Skin epidermis (tissue), 12 donors: ENCODE results near the gene GLYR1.

Experiments
- H3K27ac ChIP-seq, 21 experiments: fragments of 200-600 bp; sonication (generic) in 11 of 21; one replicate each; pipeline ENCODE4 v1.5.0; 2020; ENCODE audit warnings: mild to moderate bottlenecking in 3 of 21, inconsistent platforms in 2 of 21, moderate library complexity in 2 of 21
- H3K4me3 ChIP-seq, 7 experiments: fragments of 200-600 bp; sonication (generic) in 2 of 7; one replicate each; pipeline ENCODE4 v1.5.0; 2020; ENCODE audit warnings: inconsistent platforms in 2 of 7, mild to moderate bottlenecking in 2 of 7, moderate library complexity in 1 of 7

The GLYR1 gene

GRCh38 chr16:4855804-4856203 lies 8.7 kb upstream of the GLYR1 start:
- H3K27ac ChIP-seq: no peak overlapping the region

DNA sequence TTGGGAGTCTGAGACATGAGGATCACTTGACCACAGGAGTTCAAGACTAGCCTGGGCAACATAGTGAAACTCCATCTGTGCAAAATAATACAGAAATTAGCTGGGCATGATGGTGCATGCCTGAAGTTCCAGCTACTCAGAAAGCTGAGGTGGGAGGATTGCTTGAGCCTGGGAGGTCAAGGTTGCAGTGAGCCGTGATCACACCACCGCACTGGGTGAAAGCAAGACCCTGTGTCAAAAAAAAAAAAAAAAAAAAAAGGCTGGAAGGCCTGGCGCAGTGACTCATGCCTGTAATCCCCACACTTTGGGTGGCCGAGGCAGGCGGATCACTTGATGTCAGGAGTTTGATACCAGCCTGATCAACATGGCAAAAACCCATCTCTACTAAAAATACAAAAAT lies 8.3 kb upstream of the GLYR1 start:
- no peak overlapping the region for H3K4me3 ChIP-seq
- no peak overlapping the region for H3K27ac ChIP-seq

More at GRCh38 chr16:4855804-4856203, 8.7 kb upstream of the GLYR1 start:
- no peak overlapping the region for H3K4me3 ChIP-seq

DNA sequence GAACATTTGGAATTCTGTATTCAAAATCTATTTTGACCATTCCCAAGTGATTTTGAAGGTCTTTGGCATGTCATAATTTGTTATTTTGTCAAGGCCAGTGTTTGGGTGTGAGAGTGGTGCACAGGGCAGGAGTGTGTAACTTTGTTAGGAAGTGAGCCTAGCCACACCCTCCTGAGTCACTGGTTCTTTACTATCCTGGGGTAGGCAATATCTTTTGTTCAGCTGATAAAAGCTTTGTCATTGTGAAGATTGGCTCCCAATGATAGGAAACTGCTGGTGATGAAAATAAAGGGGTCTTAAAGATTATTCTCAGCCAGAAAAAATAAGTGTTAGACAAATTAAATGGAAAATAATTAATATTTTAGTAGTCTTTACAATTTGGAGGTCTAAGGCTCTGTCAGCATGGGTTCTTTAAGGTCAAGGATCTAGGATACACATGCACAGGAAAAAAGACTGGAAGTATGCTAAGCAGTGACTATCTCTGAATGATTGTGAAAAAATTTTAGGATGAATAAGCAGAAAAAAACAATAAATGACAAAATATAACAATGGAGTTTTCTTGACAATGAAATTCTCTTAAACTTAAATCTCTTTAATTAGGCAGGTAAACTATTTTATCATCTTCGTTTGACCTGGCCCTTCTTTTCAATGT lies 5.3 kb upstream of the GLYR1 start:
- no peak overlapping the region for H3K4me3 ChIP-seq
- peak overlapping the region in 6 of 21 experiments; percentile 4 to 45 (median 31) for H3K27ac ChIP-seq

- Histone ChIP-seq H3K4me3 (no peak overlapping the region), H3K27ac (no peak overlapping the region)
These were observed 3.1 kb upstream of the GLYR1 start for GRCh38 chr16:4850211-4850610.

GRCh38 chr16:4847774-4848587 lies 893 bp upstream of the GLYR1 start:
- Histone ChIP-seq H3K4me3 (peak overlapping the region; percentile 86 to 100 (median 97)), H3K27ac (peak overlapping the region; percentile 87 to 99 (median 97))

GRCh38 chr16:4846503-4846900 lies 586 bp downstream of the GLYR1 start:
- peak overlapping the region; percentile 87 to 99 (median 98) for H3K27ac ChIP-seq
- peak overlapping the region; percentile 86 to 100 (median 97) for H3K4me3 ChIP-seq

DNA sequence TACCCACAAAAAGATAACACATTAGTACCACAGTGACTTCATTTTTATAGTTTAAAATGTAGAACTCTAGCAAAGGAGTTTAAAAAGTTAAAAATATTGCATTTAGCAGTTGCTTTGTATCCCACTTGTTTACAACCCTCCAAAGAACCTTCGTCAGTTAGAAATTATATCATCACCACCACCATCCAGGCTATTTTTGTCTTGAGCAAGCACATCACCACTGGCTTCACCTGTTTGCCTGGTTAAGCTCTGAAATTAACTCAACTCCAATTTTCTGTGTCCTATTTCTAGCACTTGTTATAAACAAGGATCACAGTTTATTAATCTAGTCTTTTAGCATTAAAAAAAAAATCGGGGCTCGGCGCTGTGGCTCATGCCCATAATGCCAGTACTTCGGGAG lies 6.1 kb downstream of the GLYR1 start:
- Histone ChIP-seq H3K4me3 (no peak overlapping the region), H3K27ac (no peak overlapping the region)

DNA sequence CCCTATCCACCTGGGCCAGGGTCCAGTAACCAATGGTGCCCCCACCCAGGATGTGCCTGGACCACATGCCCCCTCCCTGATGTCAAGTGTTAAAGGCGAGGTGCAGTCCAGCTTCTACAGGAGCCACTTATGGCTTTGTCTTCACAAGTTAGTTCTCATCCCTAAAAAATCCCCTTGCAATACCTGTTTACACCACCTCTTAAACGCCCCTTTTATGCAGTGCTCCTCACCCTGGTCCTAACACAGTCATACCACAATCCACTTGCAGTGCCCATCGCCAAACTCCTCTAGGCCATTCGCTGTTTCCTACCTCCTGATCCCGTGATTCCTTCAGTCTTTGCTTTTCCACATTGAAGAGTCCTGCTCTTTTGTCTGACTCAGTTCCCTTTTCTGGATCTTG lies 7.1 kb downstream of the GLYR1 start:
- Histone ChIP-seq H3K4me3 (no peak overlapping the region), H3K27ac (no peak overlapping the region)

GRCh38 chr16:4837733-4838501 lies 9.2 kb downstream of the GLYR1 start:
- Histone ChIP-seq H3K4me3 (no peak overlapping the region), H3K27ac (no peak overlapping the region)

DNA sequence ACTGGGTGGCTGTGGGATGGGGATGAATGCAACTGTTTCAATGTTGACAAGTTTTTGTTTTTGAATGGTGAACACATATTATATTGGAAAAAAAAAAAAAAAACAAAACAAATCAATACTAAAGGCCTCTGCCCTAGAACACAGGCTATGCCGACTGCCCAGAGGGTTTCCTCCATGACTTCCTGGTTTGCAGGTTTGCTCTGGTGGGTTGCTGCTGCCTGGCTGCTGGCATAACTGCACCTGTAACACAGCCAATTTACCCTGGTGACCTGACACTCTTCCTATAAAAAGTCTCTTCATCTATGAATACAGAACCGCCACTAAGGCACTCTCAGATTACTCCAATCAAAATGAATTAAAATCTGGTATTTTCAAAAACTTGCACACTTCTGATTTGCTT lies 10.4 kb downstream of the GLYR1 start:
- Histone ChIP-seq H3K27ac (no peak overlapping the region), H3K4me3 (no peak overlapping the region)

GRCh38 chr16:4833584-4833983 lies 13.5 kb downstream of the GLYR1 start:
- no peak overlapping the region for H3K4me3 ChIP-seq
- H3K27ac ChIP-seq: no peak overlapping the region

DNA sequence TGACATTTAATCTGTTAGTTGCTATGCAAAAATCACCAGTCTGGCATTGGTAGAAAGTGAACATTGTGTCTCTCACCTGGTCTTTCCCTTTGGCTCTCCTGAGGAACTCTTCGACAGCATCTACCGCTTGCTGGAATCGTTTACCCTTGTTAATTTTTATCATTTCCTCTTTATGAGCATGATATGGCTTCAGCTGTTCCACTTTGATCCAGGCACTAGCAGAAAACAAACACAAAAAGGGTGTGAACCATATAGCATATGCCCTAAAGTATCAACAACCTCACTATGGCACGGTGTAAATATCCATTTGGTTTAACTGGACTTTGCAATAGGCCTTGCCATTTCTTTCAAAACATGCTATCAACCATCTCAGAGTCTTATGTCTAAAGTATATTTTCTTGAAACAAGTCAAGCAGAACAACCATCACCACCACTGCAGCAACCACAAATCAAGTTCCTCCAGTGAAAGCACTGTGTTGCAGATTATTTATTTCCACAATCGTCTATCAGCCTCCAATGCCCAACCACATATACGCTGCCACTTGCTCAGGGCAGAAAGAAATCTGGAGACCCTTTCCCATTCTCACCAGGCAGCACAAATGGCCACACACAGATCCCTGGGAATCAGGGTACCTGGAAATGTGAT lies 14.3 kb downstream of the GLYR1 start:
- Histone ChIP-seq H3K27ac (no peak overlapping the region), H3K4me3 (no peak overlapping the region)

DNA sequence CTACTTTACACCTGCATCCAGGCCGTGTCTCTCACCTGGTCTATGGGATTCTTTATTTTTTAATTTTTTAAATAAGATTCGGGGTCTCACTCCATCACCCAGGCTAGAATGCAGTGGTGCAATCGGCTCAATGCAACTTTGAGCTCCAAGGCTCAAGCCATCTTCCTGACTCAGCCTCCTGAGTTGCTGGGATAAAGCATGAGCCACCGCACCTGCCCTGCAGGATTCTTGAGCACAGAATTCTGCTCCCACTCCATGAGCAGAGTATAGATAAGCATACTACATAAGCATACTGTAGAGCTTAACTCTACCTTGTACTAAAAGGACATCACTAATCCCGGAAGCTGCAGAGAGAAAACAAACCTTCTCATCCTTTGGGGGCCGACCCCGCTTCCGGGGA lies 15.5 kb downstream of the GLYR1 start:
- no peak overlapping the region for H3K27ac ChIP-seq
- no peak overlapping the region for H3K4me3 ChIP-seq

DNA sequence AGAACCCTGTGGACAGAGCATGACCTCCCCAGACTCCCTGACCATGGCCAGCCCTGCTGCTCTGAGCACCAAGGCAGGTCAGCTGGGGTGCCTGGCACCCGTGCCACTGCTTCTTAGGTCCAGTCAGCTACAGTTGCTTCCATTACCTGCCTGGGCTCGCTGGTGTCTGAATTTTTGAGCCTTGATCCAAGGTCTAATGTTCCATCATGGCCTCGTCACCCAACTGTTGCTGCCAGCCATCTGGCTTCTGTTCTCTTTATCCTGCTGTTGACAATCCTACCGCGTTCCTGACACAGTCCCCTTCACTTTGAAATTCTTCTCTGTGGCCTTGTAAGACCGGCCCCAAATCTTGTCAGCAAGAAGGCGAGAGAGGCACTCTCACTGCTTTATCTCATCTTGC lies 16.7 kb downstream of the GLYR1 start:
- no peak overlapping the region for H3K4me3 ChIP-seq
- H3K27ac ChIP-seq: no peak overlapping the region

- Histone ChIP-seq H3K4me3 (no peak overlapping the region), H3K27ac (no peak overlapping the region)
These were observed 18.3 kb downstream of the GLYR1 start for GRCh38 chr16:4828567-4829321.

DNA sequence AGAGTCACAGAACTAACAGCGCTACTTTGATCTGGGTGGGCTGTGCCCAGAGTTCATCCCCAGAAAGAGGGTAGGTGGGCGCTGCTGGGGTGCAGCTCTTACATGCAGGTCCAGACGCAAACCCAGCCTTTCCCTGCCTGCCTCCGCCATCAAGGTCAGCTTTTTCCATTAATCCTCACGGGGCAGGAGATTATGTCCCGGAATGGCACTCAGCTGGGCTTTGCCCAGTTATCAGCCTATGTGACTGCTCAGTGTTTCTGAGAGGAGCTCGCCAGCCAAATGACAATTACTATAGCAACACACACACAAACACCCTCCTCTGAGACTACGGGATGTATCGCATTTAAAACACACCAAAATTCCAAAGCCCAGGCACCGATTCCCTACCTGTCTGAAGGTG lies 20.1 kb downstream of the GLYR1 start:
- Histone ChIP-seq H3K4me3 (no peak overlapping the region), H3K27ac (no peak overlapping the region)

GRCh38 chr16:4826526-4826925 lies 20.6 kb downstream of the GLYR1 start:
- Histone ChIP-seq H3K27ac (no peak overlapping the region), H3K4me3 (no peak overlapping the region)

DNA sequence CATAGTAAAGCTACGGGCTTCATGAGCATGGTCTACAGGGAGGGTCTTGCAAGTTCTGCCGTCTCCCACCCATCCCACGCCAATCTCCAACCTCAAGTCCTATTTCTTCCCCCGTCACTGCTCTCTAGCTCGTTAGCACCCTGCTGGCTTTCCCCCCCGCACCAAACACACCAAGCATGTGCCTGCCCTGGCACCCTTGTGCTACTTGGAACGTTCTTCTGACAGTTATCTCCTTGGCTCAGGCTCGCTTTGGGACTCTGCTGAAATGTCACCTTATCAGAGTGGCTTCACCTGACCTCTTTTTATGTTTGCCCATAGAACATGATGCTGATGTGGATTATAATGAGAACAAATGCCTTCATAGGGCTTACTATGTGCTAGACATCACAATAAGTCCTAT lies 21.9 kb downstream of the GLYR1 start:
- Histone ChIP-seq H3K4me3 (no peak overlapping the region), H3K27ac (no peak overlapping the region)

DNA sequence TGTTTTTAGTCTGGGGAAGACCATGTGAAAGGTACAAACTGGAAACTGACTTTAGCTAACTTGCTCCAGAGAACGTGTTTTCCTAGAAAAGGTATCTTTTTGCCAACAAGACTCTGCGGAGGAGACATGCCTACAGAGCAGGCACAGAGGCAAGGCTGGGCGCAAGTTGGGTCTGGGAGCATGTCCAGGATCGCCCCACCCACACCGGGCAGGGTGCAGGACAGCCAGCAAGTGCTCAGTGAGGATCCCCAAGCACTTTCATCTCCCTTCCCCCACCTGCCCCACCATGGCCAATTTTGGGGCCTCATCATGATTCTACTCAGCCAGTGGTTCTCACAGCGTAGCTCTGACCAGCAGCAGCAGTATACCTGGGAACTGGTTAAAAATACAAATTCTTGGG lies 26.4 kb downstream of the GLYR1 start:
- H3K27ac ChIP-seq: no peak overlapping the region
- no peak overlapping the region for H3K4me3 ChIP-seq
